Ishikawa (cell line): ENCODE results near the gene MS4A5.

Source experiments
- CEBPB ChIP-seq: IDR thresholded peaks from 2 replicates; pipeline ENCODE4 v1.6.1; 2012
- CREB1 ChIP-seq: IDR thresholded peaks from 2 replicates; pipeline ENCODE4 v1.6.1; 2012; ENCODE audit warnings: low read depth
- EGR1 ChIP-seq: IDR thresholded peaks from 2 replicates; pipeline ENCODE4 v1.6.1; 2012
- EP300 ChIP-seq: IDR thresholded peaks from 2 replicates; pipeline ENCODE4 v1.6.1; 2012; ENCODE audit warnings: borderline replicate concordance
- MAX ChIP-seq: IDR thresholded peaks from 2 replicates; pipeline ENCODE4 v1.6.1; 2012
- NFIC ChIP-seq: IDR thresholded peaks from 2 replicates; pipeline ENCODE4 v1.6.1; 2012
- RAD21 ChIP-seq: IDR thresholded peaks from 2 replicates; pipeline ENCODE4 v1.6.1; 2012; ENCODE audit warnings: low read depth
- REST ChIP-seq: IDR thresholded peaks from 2 replicates; pipeline ENCODE4 v1.6.1; 2012; ENCODE audit warnings: low read depth, mild to moderate bottlenecking
- TAF1 ChIP-seq: IDR thresholded peaks from 2 replicates; pipeline ENCODE4 v1.6.1; 2012; ENCODE audit warnings: low read depth, mild to moderate bottlenecking
- TCF12 ChIP-seq: IDR thresholded peaks from 2 replicates; pipeline ENCODE4 v1.6.1; 2012; ENCODE audit warnings: low read depth
- TEAD4 ChIP-seq: IDR thresholded peaks from 2 replicates; pipeline ENCODE4 v1.6.1; 2012
- YY1 ChIP-seq: IDR thresholded peaks from 2 replicates; pipeline ENCODE4 v1.6.1; 2012; ENCODE audit warnings: low read depth
- ZBTB7A ChIP-seq: IDR thresholded peaks from 2 replicates; pipeline ENCODE4 v1.6.1; 2012; ENCODE audit warnings: low read depth

MS4A5 gene

GRCh38 chr11:60482361-60482760, 53.0 kb downstream of the MS4A5 start:
- TF ChIP-seq MAX: no peak
- TF ChIP-seq RAD21: no peak
- TF ChIP-seq TEAD4: no peak
- no peak for TF ChIP-seq TAF1
- TF ChIP-seq EGR1: no peak
- TF ChIP-seq NFIC: no peak
- no peak for TF ChIP-seq CREB1
- no peak for TF ChIP-seq ZBTB7A

- TF ChIP-seq ZBTB7A: no peak
- TF ChIP-seq RAD21: peak; percentile 11; the same call in 1 of the 2 replicates
Observed at GRCh38 chr11:60485987-60486386, 56.6 kb downstream of the MS4A5 start.

- no peak for TF ChIP-seq TCF12
- TF ChIP-seq ZBTB7A: no peak
- TF ChIP-seq TAF1: no peak
- TF ChIP-seq YY1: no peak
Observed at GRCh38 chr11:60492488-60493009, 63.2 kb downstream of the MS4A5 start, which contains the start of gene MS4A12. Gene MS4A12, plus strand, starts transcription at chr11:60492778. Its CDS starts 4,541 bp downstream, at chr11:60497319.

- TF ChIP-seq ZBTB7A (no peak), CEBPB (no peak), EP300 (no peak), REST (no peak), NFIC (no peak), RAD21 (no peak), YY1 (no peak), TAF1 (no peak), TCF12 (no peak), CREB1 (no peak), TEAD4 (no peak)
Observed at GRCh38 chr11:60493454-60493853, 64.1 kb downstream of the MS4A5 start.
